Left renal pelvis (tissue), 4 donors: ENCODE results near the gene ATXN1. TPM values are rescaled to one million over a fixed set of nuclear protein-coding genes. Genes with fewer than 3 reads are reported as not detected.

Experiments used
- DNase-seq, 4 donors: peaks; one replicate each; pipeline ENCODE4 v3.0.0-alpha.2; 2013; ENCODE audit warnings: low read depth in 4 of 4, low spot score in 3 of 4
- polyA plus RNA-seq, 4 donors: library from polyadenylated mRNA; unstranded; fragments of 120-200 nt; gene quantifications; one replicate each; pipeline ENCODE4 v1.2.1, GENCODE V29; 2013; ENCODE audit not compliant: insufficient read length in 4 of 4

The ATXN1 gene
- polyA plus RNA-seq, 4 donors, result 18.5 to 20.7 (median 19.3) TPM

DNA sequence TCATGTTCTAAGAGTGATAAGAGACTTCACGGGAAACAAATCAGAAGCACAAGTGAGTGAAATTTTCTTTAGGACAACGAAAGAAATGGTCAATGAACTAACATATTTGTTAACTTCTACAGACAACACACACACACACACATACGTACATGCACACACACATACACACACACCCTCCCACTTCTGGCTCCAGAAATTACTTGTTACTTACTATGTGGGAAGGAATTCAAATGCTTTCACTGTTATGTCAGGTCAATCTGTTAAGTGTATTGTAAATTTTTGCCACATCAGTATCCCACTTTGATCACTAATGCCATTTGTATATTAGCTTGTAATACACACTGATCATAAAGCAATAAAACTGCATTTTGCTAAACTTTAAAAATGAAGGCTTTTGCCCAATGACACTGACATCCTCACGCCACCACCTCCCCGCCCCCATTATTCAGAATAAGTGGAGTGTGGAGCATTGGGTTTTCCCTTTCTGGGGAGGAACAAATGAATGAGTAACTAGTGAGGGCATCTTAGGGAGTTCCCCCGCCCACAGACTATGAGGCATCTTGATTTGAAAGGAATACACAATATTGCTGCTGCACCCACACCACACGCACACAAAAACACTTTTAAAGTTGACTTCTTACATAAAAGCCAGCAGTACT lies 76.2 kb downstream of the ATXN1 start:
- DNase-seq, result no peak

DNA sequence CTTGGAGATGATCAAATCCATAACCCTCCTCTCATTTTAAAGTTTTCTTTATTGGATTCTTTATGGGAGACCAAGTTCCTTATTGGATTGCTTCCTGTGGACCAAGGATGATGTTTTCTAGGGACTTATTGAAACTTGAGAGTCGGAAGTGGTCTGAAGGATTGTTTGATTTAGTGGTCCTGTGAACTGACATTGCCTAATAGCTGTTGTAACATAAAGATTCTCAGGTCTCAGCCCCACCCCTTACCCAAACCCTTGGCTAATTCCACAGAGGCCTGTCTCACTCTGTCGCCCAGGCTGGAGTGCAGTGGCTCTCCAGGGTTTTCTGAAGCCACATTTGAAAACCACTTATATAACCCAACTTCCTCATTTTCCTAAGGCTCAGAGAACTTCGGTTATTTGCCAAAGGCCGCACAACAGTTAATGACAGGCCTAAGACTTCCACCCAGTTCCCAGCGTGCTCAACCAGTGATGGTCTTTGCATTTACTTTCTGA lies 77.0 kb downstream of the ATXN1 start:
- DNase-seq, result no peak

GRCh38 chr6:16683641-16684194 lies 77.5 kb downstream of the ATXN1 start:
- no peak for DNase-seq

GRCh38 chr6:16681260-16681873 lies 79.9 kb downstream of the ATXN1 start:
- DNase-seq, result no peak

GRCh38 chr6:16679050-16679449 lies 82.2 kb downstream of the ATXN1 start:
- DNase-seq, result no peak

- DNase-seq, result no peak
Measured at GRCh38 chr6:16677458-16677857, 83.8 kb downstream of the ATXN1 start.

DNA sequence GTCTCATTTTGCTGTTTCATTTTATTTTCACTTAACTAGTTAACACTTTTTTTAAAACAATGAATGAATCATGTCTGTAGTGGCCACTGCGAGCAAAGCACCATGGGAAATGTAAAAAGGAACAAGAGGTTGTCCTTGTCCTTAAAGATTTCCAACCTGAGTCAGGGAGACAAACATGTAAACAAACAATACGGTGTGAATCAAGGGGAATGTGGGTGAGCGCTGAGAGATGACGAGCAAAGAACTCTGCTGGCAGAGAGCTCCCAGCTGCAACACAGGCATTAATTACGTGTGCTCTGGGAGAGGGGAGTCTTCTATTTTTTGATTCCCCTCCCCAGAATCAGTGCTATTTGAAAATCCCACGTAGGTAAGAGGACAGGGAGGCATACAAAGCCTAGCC lies 84.3 kb downstream of the ATXN1 start:
- DNase-seq, result no peak

DNA sequence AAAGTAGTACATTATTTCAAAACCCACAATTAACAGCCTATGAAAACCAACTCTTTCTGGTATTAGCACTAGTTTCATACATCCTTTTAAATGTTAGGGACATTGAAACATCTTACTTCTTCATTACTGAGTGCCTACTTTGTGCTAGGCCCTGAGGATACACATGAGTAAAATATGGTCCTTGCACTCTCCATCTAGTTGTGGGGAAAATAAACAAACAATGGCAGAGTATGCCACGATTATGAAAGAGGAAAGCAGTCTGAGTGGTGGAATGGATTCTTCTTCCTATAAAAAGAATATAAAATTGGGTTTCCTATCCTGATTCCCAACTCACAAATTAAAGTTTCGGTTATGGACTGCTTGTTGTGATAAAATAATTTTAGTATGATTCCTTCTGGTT lies 84.9 kb downstream of the ATXN1 start:
- no peak for DNase-seq

DNA sequence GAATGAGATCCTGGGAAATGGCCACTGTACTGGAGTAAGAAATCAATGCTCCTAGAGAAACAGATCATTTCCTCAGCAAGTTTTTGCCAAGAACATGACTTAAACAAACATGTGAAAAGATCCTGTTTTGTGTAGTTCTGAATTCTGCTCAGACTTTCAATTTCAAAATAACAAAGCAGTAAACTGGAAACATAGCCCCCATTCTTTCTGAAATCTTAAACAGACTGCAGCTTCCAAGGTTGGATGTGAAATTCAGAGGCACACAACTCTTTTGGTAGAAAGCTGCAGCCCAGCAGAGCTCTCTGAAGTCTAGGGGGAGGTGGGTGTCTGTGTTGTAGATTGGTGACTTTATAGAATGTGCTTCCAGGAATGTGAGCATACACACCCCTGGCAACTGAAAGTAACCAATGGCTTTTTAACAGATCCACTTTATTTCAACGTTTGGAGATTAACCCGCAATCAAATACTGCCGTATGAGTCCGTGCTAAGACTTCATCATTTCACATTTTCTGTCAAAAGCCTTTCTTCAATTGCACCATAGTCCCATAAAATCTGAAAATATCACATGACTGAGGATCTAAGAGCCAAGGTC lies 86.4 kb downstream of the ATXN1 start:
- no peak for DNase-seq

- DNase-seq, result no peak
Measured at GRCh38 chr6:16673011-16673797, 88.1 kb downstream of the ATXN1 start.

GRCh38 chr6:16671302-16672289 lies 89.7 kb downstream of the ATXN1 start:
- DNase-seq, result no peak

GRCh38 chr6:16670617-16671051 lies 90.6 kb downstream of the ATXN1 start:
- DNase-seq, result no peak

DNA sequence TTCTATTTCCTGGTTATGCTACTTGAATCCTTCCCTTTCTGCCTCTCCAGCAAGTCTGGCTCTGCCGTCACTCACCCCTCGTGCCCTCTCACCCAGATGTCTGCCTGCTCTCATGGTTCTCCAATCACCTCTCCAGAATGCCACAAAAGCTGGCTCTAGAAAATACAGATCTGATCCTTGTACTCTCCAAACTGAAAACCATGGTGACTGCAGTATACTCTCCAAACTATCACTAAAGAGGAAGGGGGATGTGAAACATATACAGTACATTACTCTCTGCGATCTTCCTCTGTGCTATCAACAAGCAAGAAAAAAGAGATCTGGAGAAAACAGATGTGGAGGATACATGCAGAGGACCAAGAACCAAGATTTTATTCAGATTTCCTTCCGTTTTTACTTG lies 91.1 kb downstream of the ATXN1 start:
- DNase-seq, result no peak

- DNase-seq, result no peak
Measured at GRCh38 chr6:16669227-16669626, 92.0 kb downstream of the ATXN1 start.

GRCh38 chr6:16667509-16667908 lies 93.8 kb downstream of the ATXN1 start:
- DNase-seq, result no peak

DNA sequence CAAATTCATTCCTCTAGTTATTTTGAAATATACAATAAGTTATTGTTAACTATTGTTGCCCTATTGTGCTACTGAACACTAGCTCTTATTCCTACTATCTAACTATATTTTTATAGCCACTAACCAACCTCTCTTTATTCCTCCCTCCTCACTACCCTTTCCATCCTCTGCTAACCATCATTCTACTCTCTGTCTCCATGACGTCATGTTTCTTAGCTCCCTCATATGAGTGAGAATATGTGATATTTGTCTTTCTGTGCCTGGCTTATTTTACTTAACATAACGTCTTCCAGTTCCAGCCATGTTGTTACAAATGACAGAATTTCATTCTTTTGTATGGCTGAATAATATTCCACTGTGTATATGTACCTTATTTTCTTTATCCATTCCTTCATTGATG lies 95.3 kb downstream of the ATXN1 start:
- DNase-seq, result no peak

DNA sequence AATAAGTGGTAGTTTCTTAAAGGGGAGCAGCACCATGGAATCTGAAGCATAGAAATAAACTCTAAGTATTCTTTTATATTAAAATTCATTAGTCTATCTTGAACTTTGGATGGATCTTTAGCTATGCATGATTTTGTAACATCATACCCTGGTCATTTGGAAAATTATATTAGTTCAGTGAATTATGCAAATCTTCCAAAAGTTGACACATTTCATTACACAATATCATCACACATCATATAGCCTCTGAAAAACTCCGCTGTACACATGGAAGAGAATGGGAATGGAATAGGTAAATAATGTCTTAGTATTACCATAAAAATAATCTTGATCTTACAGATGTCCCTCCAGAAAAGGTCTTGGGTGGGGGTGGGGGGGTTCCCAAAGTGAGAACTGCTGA lies 96.1 kb downstream of the ATXN1 start:
- no peak for DNase-seq

DNA sequence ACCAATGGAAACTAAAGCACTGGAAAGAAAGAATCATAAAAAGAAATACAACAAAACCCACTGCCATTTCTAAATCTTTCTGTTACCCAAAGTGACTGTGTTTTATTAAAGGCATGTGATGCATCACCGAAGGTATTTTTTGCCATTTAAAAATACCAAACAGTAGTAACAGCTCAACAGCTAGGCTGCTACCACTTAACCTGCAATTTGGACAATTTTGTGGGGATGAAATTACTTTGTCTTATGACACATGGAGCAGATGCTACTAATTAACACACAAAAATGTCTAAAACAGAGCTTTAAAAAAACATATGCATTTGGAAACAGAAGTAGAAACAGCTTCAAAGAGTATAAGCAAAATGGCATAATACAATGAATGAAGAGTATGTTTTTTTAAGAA lies 97.4 kb downstream of the ATXN1 start:
- no peak for DNase-seq

- no peak for DNase-seq
Measured at GRCh38 chr6:16660157-16660497, 101.1 kb downstream of the ATXN1 start.
